B cell (primary cell): ENCODE measurements around the gene NTRK3.

ENCODE experiments used
- CTCF ChIP-seq: fragments of 200-600 bp; IDR thresholded peaks from one replicate; pipeline ENCODE4 v1.8.0; 2022; ENCODE audit warnings: antibody characterized with exemption, mild to moderate bottlenecking
- EZH2 ChIP-seq: IDR thresholded peaks from 2 replicates; pipeline ENCODE4 v1.6.1; 2012; ENCODE audit warnings: borderline replicate concordance, low read depth, mild to moderate bottlenecking, moderate library complexity, low read length; ENCODE audit not compliant: insufficient read depth, poor library complexity, severe bottlenecking

GRCh38 chr15:87930457-87930856 is 326.1 kb downstream of the NTRK3 start:
- TF ChIP-seq CTCF = no peak
- no peak for TF ChIP-seq EZH2
